ENCODE data around the gene POSTN.
"Not testable (repeated sequence)": the region's sequence is repeated elsewhere in the genome, so short reads cannot be mapped to it uniquely, and the experiment has no call there.

Gene POSTN

DNA sequence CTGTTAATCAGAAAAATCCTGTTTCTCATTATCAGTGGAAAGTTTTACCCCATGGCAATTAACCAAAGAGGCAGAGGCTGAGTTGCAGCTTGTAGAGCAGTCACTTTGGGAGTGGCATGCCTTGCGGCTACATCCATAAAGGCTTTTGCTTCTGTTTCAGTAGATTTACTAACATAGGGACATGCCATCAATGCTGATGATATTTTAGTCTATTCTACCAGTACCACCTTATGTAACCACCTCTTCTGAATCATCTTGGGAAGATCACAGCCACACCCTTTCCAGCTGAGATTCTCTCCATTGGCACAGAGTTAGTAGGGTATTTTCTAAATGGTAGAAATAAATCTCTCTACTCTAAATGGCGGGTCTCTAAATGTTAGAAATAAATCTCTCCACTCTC, 37.5 kb downstream of the POSTN start:
- Mint-ChIP-seq H3K4me1 (ENCODE audit: low read depth) (no peaks in the 10 kb centered on the region), H3K36me3 (ENCODE audit: low read depth) (no peaks in the 10 kb centered on the region), H3K27ac (no peak overlapping the region), H3K9me3 (peaks cover 32% of the 10 kb centered on the region), H3K4me3 (no peak overlapping the region), H3K27me3 (ENCODE audit: low read depth) (no peaks in the 10 kb centered on the region)

DNA sequence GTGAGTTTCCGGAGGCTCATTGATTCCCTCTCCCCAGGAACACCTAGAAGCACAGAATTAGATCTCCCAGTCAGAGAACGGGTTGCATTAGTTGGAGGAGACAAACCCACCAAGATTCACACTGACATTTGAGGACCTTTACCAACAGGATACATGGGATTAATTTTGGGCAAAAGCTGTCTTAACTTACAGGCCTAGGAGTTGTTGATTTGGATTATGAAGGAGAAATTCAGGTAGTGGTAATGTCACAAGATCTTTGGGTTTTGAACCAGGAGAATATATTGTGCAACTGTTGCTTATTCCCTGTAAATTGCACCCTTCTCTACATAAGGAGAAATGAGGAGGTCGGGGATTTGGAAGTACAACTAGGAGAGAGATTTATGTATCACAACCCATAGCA, 38.0 kb downstream of the POSTN start:
- Mint-ChIP-seq H3K27ac (no peak overlapping the region), H3K36me3 (ENCODE audit: low read depth) (no peaks in the 10 kb centered on the region), H3K27me3 (ENCODE audit: low read depth) (no peaks in the 10 kb centered on the region), H3K4me1 (ENCODE audit: low read depth) (no peaks in the 10 kb centered on the region), H3K9me3 (peaks cover 34% of the 10 kb centered on the region), H3K4me3 (no peak overlapping the region)

DNA sequence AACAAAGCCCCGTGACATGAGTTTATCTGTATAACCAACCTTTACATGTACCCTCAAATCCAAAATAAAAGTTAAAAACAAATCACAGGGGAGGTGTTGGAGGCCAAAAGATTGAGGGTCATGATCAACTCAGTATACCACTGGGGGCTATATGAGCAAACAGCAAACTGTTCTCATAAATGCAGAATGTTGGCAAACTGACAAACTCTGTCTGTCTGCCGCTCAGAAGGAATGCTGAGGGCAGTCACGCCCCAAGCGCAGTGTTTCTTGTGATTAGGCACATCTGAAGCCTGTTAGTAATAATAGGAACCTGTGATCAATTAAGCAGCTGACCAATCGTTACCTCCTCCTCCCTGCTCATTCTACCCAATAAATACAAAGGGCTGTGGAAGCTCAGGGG, 39.8 kb downstream of the POSTN start:
- not testable (repeated sequence) for H3K4me1 Mint-ChIP-seq (ENCODE audit: low read depth); H3K4me3 Mint-ChIP-seq; H3K27ac Mint-ChIP-seq; H3K36me3 Mint-ChIP-seq (ENCODE audit: low read depth); H3K27me3 Mint-ChIP-seq (ENCODE audit: low read depth)
- peaks cover 38% of the 10 kb centered on the region for H3K9me3 Mint-ChIP-seq

DNA sequence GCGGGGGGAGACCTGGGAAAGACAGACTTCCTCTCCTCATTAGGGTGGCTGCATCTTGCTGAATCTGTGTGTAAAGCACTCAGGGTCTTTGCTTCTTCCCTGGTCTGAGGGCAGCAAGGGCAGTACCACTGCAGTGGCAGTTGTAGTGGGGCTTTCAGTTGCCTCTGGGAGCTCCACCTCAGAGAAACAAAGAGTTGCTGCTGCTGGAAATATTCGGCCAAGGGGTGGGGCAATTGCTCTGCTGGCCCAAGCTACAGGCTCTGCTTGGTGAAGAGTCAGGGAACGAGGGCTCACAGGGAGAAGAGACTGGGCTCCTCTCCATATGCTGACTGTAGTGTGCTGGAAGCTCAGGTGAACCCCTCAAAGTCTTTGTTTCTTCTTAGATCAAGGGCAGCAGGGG, 52.5 kb downstream of the POSTN start:
- Mint-ChIP-seq H3K4me1 (ENCODE audit: low read depth) (no peaks in the 10 kb centered on the region), H3K27ac (no peak overlapping the region), H3K4me3 (no peak overlapping the region), H3K36me3 (ENCODE audit: low read depth) (no peaks in the 10 kb centered on the region), H3K27me3 (ENCODE audit: low read depth) (no peaks in the 10 kb centered on the region), H3K9me3 (peaks cover 22% of the 10 kb centered on the region)

DNA sequence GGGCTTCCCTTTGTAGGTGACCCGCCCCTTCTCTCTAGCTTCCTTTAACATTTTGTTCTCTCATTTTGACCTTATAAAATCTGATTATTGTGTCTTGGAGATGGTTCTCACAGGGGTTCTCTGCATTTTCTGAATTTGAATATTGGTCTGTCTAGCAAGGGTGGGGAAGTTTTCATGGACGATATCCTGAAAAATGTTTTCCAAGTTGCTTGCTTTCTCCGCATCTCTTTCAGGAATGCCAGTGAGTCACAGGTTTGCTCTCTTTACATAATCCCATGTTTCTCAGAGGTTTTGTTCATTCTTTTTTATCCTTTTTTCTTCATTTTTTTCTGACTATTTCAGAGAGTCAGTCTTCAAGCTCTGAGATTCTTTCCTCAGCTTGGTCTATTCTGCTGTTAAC, 53.6 kb downstream of the POSTN start:
- Mint-ChIP-seq H3K27ac (no peak overlapping the region), H3K4me3 (no peak overlapping the region), H3K4me1 (ENCODE audit: low read depth) (no peaks in the 10 kb centered on the region), H3K9me3 (peaks cover 22% of the 10 kb centered on the region), H3K27me3 (ENCODE audit: low read depth) (no peaks in the 10 kb centered on the region), H3K36me3 (ENCODE audit: low read depth) (no peaks in the 10 kb centered on the region)

DNA sequence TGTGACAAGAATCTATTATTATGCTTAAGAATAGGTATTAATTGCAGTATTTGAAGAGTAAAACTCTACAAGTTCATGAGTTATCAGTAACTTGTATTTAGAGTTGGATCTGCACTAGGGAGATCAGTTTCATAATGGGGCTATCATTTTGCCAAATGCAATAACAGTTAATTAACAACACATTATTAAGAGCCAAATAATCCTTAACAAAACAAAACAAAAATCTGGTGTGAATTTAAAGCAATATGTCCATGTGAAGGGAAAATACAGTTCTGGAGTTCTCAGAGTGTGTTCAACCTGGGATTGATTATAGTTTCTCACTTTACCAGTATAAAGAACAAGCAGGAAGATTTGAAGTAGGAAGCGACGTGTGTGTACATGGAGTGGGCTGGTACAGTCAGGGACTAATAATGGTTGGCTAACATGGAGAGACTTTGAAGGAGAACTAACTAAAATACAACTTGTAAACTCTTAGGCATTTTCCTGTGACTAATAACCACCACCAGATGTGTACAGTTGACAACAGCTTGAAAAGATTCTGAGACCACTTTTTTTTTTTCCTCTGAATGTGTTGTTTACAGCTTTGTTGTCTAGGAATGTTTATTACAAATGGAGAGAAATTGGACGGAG, 58.5 kb downstream of the POSTN start:
- Mint-ChIP-seq H3K4me1 (ENCODE audit: low read depth) (no peaks in the 10 kb centered on the region), H3K27ac (no peak overlapping the region), H3K4me3 (no peak overlapping the region), H3K27me3 (ENCODE audit: low read depth) (no peaks in the 10 kb centered on the region), H3K9me3 (peaks cover 18% of the 10 kb centered on the region), H3K36me3 (ENCODE audit: low read depth) (no peaks in the 10 kb centered on the region)

DNA sequence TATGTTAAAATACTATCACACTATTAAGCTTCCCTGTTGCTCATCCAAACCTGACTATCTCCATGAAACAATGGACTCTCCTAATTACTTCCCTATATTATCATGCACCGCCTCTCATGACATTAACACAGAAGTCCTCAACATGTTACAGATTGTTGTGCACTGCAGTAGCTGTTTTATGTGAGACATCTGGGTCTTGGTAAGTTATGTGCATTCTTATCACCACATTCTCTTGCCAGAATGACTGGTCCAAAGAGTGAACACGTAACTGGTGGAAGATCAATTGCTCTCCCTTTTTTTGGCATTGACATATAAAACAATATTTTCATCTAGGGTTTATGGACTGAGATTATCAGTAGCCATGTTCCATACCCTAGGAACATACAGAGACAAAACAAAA, 59.4 kb downstream of the POSTN start:
- Mint-ChIP-seq H3K4me1 (ENCODE audit: low read depth) (no peaks in the 10 kb centered on the region), H3K27ac (no peak overlapping the region), H3K4me3 (no peak overlapping the region), H3K27me3 (ENCODE audit: low read depth) (no peaks in the 10 kb centered on the region), H3K36me3 (ENCODE audit: low read depth) (no peaks in the 10 kb centered on the region), H3K9me3 (peaks cover 17% of the 10 kb centered on the region)

DNA sequence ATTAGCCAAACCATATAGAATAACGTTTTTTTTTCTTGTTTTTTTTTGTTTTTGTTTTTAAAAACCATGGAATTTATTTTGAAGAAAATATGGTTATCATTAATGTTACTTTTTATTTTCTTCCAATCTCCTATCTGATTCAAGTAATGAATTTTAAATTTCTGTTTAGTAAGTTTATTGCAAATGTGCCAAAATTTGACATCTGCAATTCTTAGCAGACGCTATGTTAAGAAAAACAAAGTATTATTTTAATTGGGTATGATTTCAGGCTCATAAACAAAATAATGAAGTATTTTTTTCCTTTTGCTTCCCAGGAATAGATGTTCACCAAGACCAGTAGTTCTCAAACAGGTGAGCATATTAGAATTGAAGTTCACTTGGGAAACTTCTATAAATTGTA, 63.1 kb downstream of the POSTN start:
- Mint-ChIP-seq H3K9me3 (peaks cover 19% of the 10 kb centered on the region), H3K27me3 (ENCODE audit: low read depth) (no peaks in the 10 kb centered on the region), H3K4me1 (ENCODE audit: low read depth) (no peaks in the 10 kb centered on the region), H3K27ac (no peak overlapping the region), H3K4me3 (no peak overlapping the region), H3K36me3 (ENCODE audit: low read depth) (no peaks in the 10 kb centered on the region)

DNA sequence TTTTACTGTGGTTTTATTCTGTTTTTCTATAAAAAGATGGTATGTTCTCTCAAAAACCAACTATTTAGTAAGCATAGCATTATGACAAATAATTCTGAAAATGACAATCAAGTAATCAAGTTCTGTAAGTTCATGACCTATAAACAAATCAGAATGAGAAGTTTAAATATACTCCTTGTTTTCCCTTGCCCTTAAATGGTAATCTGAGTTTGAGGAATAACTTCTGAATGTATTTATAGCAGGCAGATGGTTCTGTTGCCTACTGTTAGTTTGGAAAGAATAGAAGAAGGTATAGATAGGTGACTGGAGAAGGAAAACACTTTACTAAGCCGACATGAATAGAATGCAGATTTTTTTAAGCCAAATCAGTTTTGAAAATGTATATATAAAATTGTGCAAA, 63.9 kb downstream of the POSTN start:
- Mint-ChIP-seq H3K4me3 (no peak overlapping the region), H3K36me3 (ENCODE audit: low read depth) (no peaks in the 10 kb centered on the region), H3K9me3 (peaks cover 19% of the 10 kb centered on the region), H3K27ac (no peak overlapping the region), H3K4me1 (ENCODE audit: low read depth) (no peaks in the 10 kb centered on the region), H3K27me3 (ENCODE audit: low read depth) (no peaks in the 10 kb centered on the region)

DNA sequence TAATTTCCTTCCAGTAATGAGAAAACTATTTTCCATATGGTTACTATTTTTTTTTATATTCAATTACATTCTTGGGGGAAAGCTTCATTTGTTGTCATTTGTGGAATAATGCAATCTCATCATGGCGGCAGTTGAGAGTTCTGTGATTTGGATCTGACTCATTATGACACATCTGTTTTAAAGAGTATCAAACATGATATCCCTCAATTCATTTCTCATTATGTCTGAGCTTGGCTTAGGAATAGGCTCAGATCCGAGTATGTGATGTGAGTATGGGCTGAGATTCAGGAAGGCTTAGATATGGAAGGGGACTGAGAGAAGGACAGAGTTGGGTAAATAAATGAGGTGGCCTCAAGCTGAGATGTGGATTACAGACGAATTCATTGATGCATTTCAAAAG, 64.4 kb downstream of the POSTN start:
- Mint-ChIP-seq H3K27ac (no peak overlapping the region), H3K4me3 (no peak overlapping the region), H3K4me1 (ENCODE audit: low read depth) (no peaks in the 10 kb centered on the region), H3K9me3 (peaks cover 19% of the 10 kb centered on the region), H3K36me3 (ENCODE audit: low read depth) (no peaks in the 10 kb centered on the region), H3K27me3 (ENCODE audit: low read depth) (no peaks in the 10 kb centered on the region)

DNA sequence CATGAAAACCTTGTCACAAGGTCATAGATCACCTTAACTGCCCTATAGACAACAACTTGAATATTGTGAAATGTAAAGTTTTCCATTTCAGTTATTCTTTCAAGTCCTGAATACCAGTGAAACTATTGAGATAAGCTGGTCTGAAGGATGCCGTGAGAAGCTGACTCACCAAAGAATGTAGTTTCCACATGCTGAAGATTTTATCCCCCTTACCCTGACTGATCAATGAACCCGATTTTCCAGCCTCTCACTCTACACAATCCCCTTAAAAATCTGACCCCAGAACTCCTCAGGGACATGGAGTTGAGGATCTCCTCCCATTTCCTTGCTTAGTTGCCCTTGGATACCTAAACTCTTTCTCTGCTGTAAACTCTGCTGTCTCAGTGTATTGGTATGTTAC, 67.5 kb downstream of the POSTN start:
- H3K4me3 Mint-ChIP-seq, result no peak overlapping the region
- H3K36me3 Mint-ChIP-seq (ENCODE audit: low read depth), result no peaks in the 10 kb centered on the region
- no peaks in the 10 kb centered on the region for H3K4me1 Mint-ChIP-seq (ENCODE audit: low read depth)
- peaks cover 19% of the 10 kb centered on the region for H3K9me3 Mint-ChIP-seq
- no peaks in the 10 kb centered on the region for H3K27me3 Mint-ChIP-seq (ENCODE audit: low read depth)
- no peak overlapping the region for H3K27ac Mint-ChIP-seq

DNA sequence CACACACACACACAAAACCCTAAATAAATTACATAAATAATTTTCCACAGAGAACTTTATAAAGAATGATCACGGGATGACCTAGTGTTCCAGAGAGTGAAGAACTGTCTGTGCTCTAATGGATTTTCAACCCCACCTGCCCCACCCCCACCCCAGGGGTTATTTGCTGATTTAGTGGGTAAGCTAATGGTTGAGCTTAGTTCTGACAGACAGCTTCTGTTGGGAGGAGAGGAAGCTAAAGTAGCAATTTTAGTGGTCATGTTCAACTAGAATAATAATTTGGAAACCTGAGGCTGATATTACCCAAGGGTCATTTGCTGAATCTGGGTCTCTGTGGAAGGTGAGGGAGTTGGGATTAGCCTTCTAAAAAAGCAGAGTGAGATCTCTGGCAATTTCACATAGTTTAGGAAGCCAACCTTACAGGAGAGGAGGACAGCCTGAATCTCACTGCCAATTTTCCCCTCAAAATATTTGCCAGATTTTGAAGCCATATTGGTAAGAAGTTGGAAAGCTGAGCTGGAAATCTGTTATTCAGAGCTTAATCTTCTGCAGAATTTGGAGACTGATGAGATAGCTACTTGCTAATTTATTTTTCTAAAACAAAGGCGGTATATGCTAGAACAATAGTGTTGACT, 68.7 kb downstream of the POSTN start:
- H3K9me3 Mint-ChIP-seq, result peaks cover 14% of the 10 kb centered on the region
- no peak overlapping the region for H3K4me3 Mint-ChIP-seq
- no peaks in the 10 kb centered on the region for H3K36me3 Mint-ChIP-seq (ENCODE audit: low read depth)
- no peaks in the 10 kb centered on the region for H3K4me1 Mint-ChIP-seq (ENCODE audit: low read depth)
- H3K27me3 Mint-ChIP-seq (ENCODE audit: low read depth), result no peaks in the 10 kb centered on the region
- H3K27ac Mint-ChIP-seq, result no peak overlapping the region

DNA sequence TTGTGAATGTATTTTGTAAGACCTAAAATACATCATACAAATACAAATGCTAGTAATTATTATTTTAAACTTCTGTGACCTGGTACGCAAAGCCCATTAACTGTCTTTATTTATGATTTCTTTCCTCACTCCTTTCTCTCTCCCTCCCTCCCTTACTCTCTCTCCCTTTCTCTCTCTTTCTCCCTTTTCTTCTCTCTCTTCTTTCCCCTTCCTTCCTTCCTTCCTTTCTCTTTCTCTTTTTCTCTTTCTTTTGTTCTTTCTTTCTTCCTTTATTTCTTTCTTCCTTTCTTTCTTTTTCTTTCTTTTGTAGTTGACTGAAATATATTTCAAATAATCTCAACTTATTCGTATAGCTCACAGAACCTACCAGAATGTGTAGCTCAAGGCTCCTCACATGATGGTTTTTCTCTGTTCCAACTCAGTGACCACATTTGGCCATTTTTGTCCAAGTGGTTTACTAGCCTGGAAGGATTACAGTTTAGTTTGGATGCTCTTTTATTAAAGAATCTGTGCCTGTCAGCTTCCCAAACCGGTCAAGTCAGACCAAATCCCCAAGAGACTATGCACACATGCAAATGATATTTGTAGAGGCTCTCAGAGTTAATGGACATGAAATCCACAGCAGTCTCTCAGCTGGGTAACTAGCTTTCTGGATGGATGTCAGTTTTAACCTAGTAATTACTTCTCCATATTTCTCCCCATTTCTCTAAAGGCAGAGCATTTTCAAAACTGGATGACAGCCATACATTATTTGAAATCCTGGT, 71.7 kb downstream of the POSTN start:
- Mint-ChIP-seq H3K9me3 (peaks cover 5% of the 10 kb centered on the region), H3K4me1 (ENCODE audit: low read depth) (no peaks in the 10 kb centered on the region), H3K27ac (no peak overlapping the region), H3K4me3 (no peak overlapping the region), H3K36me3 (ENCODE audit: low read depth) (no peaks in the 10 kb centered on the region), H3K27me3 (ENCODE audit: low read depth) (no peaks in the 10 kb centered on the region)

DNA sequence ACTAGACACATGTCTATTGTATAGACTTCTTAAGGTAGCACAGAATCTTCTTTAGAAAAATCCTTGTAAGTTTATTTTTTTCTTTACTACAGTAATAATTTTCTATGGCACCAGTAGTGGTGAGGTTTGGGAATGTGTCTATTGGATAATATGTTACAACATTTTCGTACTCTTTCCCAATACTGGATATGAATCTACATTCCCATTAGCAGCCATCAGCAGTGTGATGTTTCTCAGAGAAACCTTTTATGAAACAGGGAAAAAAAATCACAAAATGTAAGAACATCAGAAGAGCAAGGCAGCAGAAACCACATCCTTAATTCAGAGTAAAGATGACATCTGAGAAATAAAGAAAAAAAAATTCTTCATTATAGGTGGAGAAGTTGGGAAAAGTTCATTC, 83.3 kb downstream of the POSTN start:
- Mint-ChIP-seq H3K27me3 (ENCODE audit: low read depth) (no peaks in the 10 kb centered on the region), H3K4me1 (ENCODE audit: low read depth) (no peaks in the 10 kb centered on the region), H3K36me3 (ENCODE audit: low read depth) (peaks cover 2% of the 10 kb centered on the region), H3K4me3 (no peak overlapping the region), H3K27ac (no peak overlapping the region), H3K9me3 (peaks cover 9% of the 10 kb centered on the region)

Data from T-helper 1 cell treated with Interleukin-12 subunit alpha and Interleukin-12 subunit beta and Interleukin-4 antibody, amounts not matched to agents 30 μg/mL and 1 μg/mL, for 36 hours (primary cell).